HepG2 (cell line): ENCODE measurements around the gene BTBD7. TPM values are rescaled to one million over a fixed set of nuclear protein-coding genes. Genes with fewer than 3 reads are reported as not detected.
A peak's percentile ranks its signal among the peaks of the same experiment; 100 is the strongest.

Experiments
- ATAC-seq: fragments of 200-7000 bp; cut with Tn5 transposase; 3 replicates; pipeline ENCODE4 v1.9.1; 2020; ENCODE audit warnings: mild to moderate bottlenecking, moderate library complexity
- BruUV-seq: library from RNA; stranded (reverse); fragments of 400-500 nt; replicated peaks from 2 replicates; lab custom pipeline; 2021; lab: Mats Ljungman, UMichigan
- CTCF ChIA-PET: fragments of 300-600 bp; formaldehyde crosslinking; extraction: SDS; loops from one replicate; lab custom pipeline; 2021; ENCODE audit warnings: low total read pairs, inconsistent platforms, low intra/inter-chr PET ratio; lab: Yijun Ruan, JAX
- POLR2A ChIA-PET: fragments of 350-600 bp; sonication (Branson Sonifier 250); formaldehyde crosslinking; loops from one replicate; lab custom pipeline; 2020; ENCODE audit warnings: antibody characterized with exemption, inconsistent platforms; lab: Yijun Ruan, JAX
- DNase-seq: peaks from one replicate; pipeline ENCODE4 v3.0.0-alpha.2; 2015; ENCODE audit warnings: low spot score
- FAIRE-seq: peaks from 3 replicates; lab custom pipeline; 2011; peaks lifted over from hg19 to GRCh38; lab: Jason Lieb, UNC
- H2AFZ ChIP-seq: one replicate; pipeline ENCODE4 v1.6.1; 2011; ENCODE audit warnings: low read length, inconsistent platforms
- H3K27ac ChIP-seq: fragments of 300-600 bp; 3 replicates; pipeline ENCODE4 v1.8.0; 2011; ENCODE audit warnings: mixed run types, mild to moderate bottlenecking, mixed read lengths, low read length, inconsistent platforms; ENCODE audit not compliant: insufficient read depth; ENCODE audit errors: extremely low read length
- H3K27me3 ChIP-seq, 2 experiments: fragments of 200-600 bp in 1 of 2; 2 replicates in 1 of 2; 3 replicates in 1 of 2; pipeline versions ENCODE4 v1.6.0 to v1.8.0; 2011; ENCODE audit warnings: low read length in 2 of 2, mild to moderate bottlenecking in 2 of 2, moderate library complexity in 2 of 2, inconsistent platforms in 1 of 2; ENCODE audit not compliant: insufficient read depth in 2 of 2, control insufficient read depth in 1 of 2
- H3K36me3 ChIP-seq, 2 experiments: fragments of 200-600 bp in 1 of 2; replicated peaks in 1 of 2; 2 replicates in 1 of 2; 3 replicates in 1 of 2; pipeline versions ENCODE4 v1.5.1 to v1.8.0; 2011; ENCODE audit warnings: low read length in 2 of 2, inconsistent platforms in 1 of 2; ENCODE audit not compliant: insufficient read depth in 2 of 2, control insufficient read depth in 1 of 2
- H3K4me1 ChIP-seq: 2 replicates; pipeline ENCODE4 v1.5.1; 2012; ENCODE audit warnings: low read length, inconsistent platforms; ENCODE audit not compliant: insufficient read depth
- H3K4me2 ChIP-seq: 2 replicates; pipeline ENCODE4 v1.6.0; 2011; ENCODE audit warnings: low read depth, low read length, inconsistent platforms
- H3K4me3 ChIP-seq, 3 experiments: fragments of 200-600 bp in 1 of 3; sonication (generic), shearing (Covaris generic) in 1 of 3; replicated peaks in 1 of 3; 2 replicates each; pipeline ENCODE4 v1.5.1; 2011 to 2016; ENCODE audit warnings: low read length in 3 of 3, inconsistent platforms in 2 of 3, low read depth in 2 of 3, mild to moderate bottlenecking in 2 of 3, control low read depth in 1 of 3, mixed read lengths in 1 of 3; ENCODE audit not compliant: insufficient read depth in 1 of 3
- H3K79me2 ChIP-seq: one replicate; pipeline ENCODE4 v1.6.1; 2011; ENCODE audit warnings: low read length, inconsistent platforms; ENCODE audit not compliant: insufficient read depth
- H3K9ac ChIP-seq: 2 replicates; pipeline ENCODE4 v1.6.0; 2011; ENCODE audit warnings: mild to moderate bottlenecking, low read depth, low read length, inconsistent platforms; ENCODE audit not compliant: insufficient read depth
- H3K9me3 ChIP-seq: 2 replicates; pipeline ENCODE4 v1.5.1; 2012; ENCODE audit warnings: mild to moderate bottlenecking, low read length
- H4K20me1 ChIP-seq: 2 replicates; pipeline ENCODE4 v1.6.0; 2011; ENCODE audit warnings: inconsistent platforms, mild to moderate bottlenecking, low read length, moderate library complexity; ENCODE audit not compliant: insufficient read depth
- BRCA1 ChIP-seq: sonication (generic); formaldehyde crosslinking; IDR thresholded peaks from 2 replicates; pipeline ENCODE4 v1.4.0; 2020; ENCODE audit warnings: missing genetic modification reagents
- FOXA3 ChIP-seq: IDR thresholded peaks from 2 replicates; pipeline ENCODE4 v1.6.1; 2016; ENCODE audit warnings: missing genetic modification reagents, missing compliant biosample characterization
- HES4 ChIP-seq: sonication (generic); formaldehyde crosslinking; IDR thresholded peaks from 2 replicates; pipeline ENCODE4 v1.9.0; 2021; ENCODE audit warnings: mild to moderate bottlenecking, missing genetic modification reagents, borderline replicate concordance
- HNRNPK ChIP-seq: fragments of 200-400 bp; formaldehyde crosslinking; IDR thresholded peaks from 2 replicates; pipeline ENCODE4 v1.6.1; 2018; ENCODE audit warnings: low read length, low read depth, moderate library complexity, mild to moderate bottlenecking; ENCODE audit not compliant: poor library complexity, severe bottlenecking
- HOXD1 ChIP-seq: sonication (generic); formaldehyde crosslinking; IDR thresholded peaks from 2 replicates; pipeline ENCODE4 v1.5.0; 2020; ENCODE audit warnings: missing genetic modification reagents
- NFE2 ChIP-seq: sonication (generic); formaldehyde crosslinking; IDR thresholded peaks from 2 replicates; pipeline ENCODE4 v1.4.0; 2020; ENCODE audit warnings: missing genetic modification reagents
- NR2F6 ChIP-seq, 2 experiments: IDR thresholded peaks; 2 replicates each; pipeline ENCODE4 v1.6.1; 2016; ENCODE audit warnings: antibody characterized with exemption in 1 of 2, mild to moderate bottlenecking in 1 of 2
- PHF20 ChIP-seq: sonication (generic); formaldehyde crosslinking; IDR thresholded peaks from 2 replicates; pipeline ENCODE4 v1.5.0; 2020; ENCODE audit warnings: mild to moderate bottlenecking, missing genetic modification reagents
- PHF5A ChIP-seq: IDR thresholded peaks from one replicate; pipeline ENCODE4 v1.6.1; 2018; ENCODE audit warnings: low read depth, missing genetic modification reagents; ENCODE audit not compliant: unreplicated experiment
- POLR2AphosphoS2 ChIP-seq: IDR thresholded peaks from 2 replicates; pipeline ENCODE4 v1.6.1; 2011; ENCODE audit warnings: low read depth, low read length, improper control_type of control experiment
- SKIL ChIP-seq: sonication (generic); formaldehyde crosslinking; IDR thresholded peaks from 2 replicates; pipeline ENCODE4 v1.8.0; 2022; ENCODE audit warnings: missing genetic modification reagents, mild to moderate bottlenecking, moderate library complexity, borderline replicate concordance
- SP5 ChIP-seq: IDR thresholded peaks from 2 replicates; pipeline ENCODE4 v1.6.1; 2016; ENCODE audit warnings: low read depth, borderline replicate concordance
- SUZ12 ChIP-seq: fragments of 150-350 bp; IDR thresholded peaks from 2 replicates; pipeline ENCODE4 v1.6.1; 2014; ENCODE audit warnings: low read depth, low read length
- THAP8 ChIP-seq: sonication (generic); formaldehyde crosslinking; IDR thresholded peaks from 2 replicates; pipeline ENCODE4 v1.5.1; 2020; ENCODE audit warnings: missing genetic modification reagents, mild to moderate bottlenecking, borderline replicate concordance
- ZNF746 ChIP-seq: sonication (generic); formaldehyde crosslinking; IDR thresholded peaks from 2 replicates; pipeline ENCODE4 v1.8.0; 2022; ENCODE audit warnings: mild to moderate bottlenecking, missing genetic modification reagents
- ZNF775 ChIP-seq: sonication (generic); formaldehyde crosslinking; IDR thresholded peaks from 2 replicates; pipeline ENCODE4 v1.4.0; 2020; ENCODE audit warnings: missing genetic modification reagents, mild to moderate bottlenecking, moderate library complexity, borderline replicate concordance
- WGBS: methylation state at CpG from one replicate; pipeline ENCODE4 v1.1.6; 2017; ENCODE audit warnings: low lambda C conversion rate; 5-methylcytosine and 5-hydroxymethylcytosine counted together
- in situ Hi-C: cut with HindIII; loops from 2 replicates; pipeline ENCODE4 v1.10.0; 2017; ENCODE audit warnings: low pct_unique_long_range_greater_than_20kb; ENCODE audit not compliant: extremely low pct_ligation_motif_present
- intact Hi-C: fragments of 100-400 bp; cut with micrococcal nuclease; formaldehyde crosslinking; loops from one replicate; pipeline ENCODE4 v1.10.0; 2022; ENCODE audit not compliant: unreplicated experiment
- polyA plus RNA-seq, 8 experiments: library from polyadenylated mRNA; depleted of rRNA in 3 of 8; stranded (reverse) in 7 of 8; unstranded in 1 of 8; fragments of >200 nt; fragmentation: Illumina TruSeq in 4 of 8; extraction: Trizol in 4 of 8; gene quantifications; 2 replicates each; pipeline versions ENCODE4 v1.2.1 to v1.2.3, GENCODE V29; 2011 to 2016; ENCODE audit warnings: low read depth in 4 of 8, missing spikeins in 1 of 8, mixed read lengths in 1 of 8; ENCODE audit not compliant: insufficient read depth in 1 of 8
- total RNA-seq, 5 experiments: library from RNA; depleted of rRNA; stranded (reverse); fragments of >200 nt; fragmentation: Illumina TruSeq; extraction: Trizol; gene quantifications; 2 replicates each; pipeline ENCODE4 v1.2.3, GENCODE V29; 2016; ENCODE audit warnings: low read depth in 1 of 5

Gene BTBD7
- total and polyA plus RNA-seq, 2 of the 13 experiments (the other 11 are each of a cell fraction or from before 2014, with no cell fraction given) = 11.6 to 15.2 TPM

DNA sequence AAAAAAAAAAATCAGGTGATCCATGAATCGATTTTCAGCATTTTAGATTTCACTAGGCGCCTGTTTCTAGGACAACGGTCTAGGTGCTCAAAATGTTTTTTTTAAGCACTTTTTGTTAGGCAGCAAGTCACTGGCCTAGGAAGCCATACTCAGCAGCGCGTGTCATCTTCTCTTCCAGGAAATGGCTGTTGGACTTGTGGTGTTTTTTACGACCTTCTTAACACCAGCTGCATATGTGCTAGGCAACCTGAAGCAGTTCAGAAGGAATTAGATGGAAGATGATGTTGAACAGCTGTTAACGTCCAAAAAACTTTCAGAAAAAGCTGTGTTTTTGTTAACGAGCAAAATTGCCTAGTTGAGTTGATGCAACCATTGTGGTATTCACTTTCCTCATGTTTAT lies 15.0 kb upstream of the BTBD7 start:
- no peaks in the 10 kb centered on the region for H3K4me1 ChIP-seq
- POLR2A ChIA-PET = no interaction called here
- H3K4me3 ChIP-seq = no peak overlapping the region
- no peak overlapping the region for H2AFZ ChIP-seq
- H3K9ac ChIP-seq = no peak overlapping the region
- no peak for DNase-seq
- no peaks in the 10 kb centered on the region for H3K9me3 ChIP-seq
- BruUV-seq = no TSS peak
- FAIRE-seq = no peak
- no peak overlapping the region for H3K4me2 ChIP-seq
- H4K20me1 ChIP-seq = no peaks in the 10 kb centered on the region
- no peak overlapping the region for H3K27ac ChIP-seq
- in situ Hi-C loops (no loop called here), intact Hi-C loops (no loop called here)
- CTCF ChIA-PET = no interaction called here
- no peaks in the 10 kb centered on the region for H3K79me2 ChIP-seq
- no peaks in the 10 kb centered on the region for H3K36me3 ChIP-seq
- ATAC-seq = no peak
- WGBS = 51% methylated on average over 8 of the region's 8 CpGs
- TF ChIP-seq ZNF775 (CRISPR knock-in tag) = no peak
- no peak for TF ChIP-seq FOXA3 (CRISPR knock-in tag)
- TF ChIP-seq ZNF746 (CRISPR knock-in tag) = no peak
- no peak for TF ChIP-seq SKIL (CRISPR knock-in tag)
- TF ChIP-seq, all 625 proteins: peak for 0
- H3K27me3 ChIP-seq = no peaks in the 10 kb centered on the region; a peak in 1 of 5 replicates

DNA sequence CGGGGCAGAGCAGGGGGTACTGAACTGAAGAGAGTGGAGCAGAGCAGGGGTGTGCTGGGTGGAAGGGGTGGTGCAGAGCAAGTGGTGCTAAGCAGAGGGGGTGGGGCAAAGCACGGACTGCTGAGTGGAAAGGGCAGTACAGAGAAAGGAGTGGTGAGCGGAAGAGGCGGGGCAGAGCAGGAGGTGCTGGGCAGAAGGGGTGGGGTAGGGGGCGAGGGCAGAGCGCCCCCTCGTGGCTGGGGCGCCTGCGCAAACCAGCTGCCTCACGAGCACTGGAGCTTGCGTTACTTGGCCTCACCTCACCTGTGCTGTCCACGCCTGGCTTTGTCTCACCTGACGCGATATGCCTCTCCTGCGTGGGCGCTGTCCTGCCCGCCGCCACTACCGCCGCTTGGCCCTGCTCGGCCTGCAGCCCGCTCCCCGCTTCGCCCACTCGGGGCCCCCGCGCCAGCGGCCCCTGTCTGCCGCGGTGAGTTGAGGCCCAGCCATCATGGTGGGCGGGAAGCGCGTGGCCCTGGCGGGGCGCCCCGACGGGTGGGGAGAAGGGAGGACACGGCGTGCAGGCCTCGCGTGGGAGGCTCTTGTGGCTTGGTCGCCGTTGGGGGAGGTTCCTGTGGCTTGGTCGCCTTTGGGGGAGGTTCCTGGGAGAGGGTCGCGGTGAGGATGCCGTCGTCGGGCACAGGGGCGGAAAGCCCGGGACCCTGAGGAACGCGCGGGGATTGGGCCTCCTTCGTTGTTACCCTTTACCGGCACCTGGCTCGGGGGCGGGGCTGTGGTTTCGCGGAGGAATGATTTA lies 14.3 kb upstream of the BTBD7 start, which contains the start of gene COX8C:
Gene COX8C (plus strand): TSS at position 257 of the 796 bp plus-strand sequence. CDS start 87 bp downstream, at position 344.
- POLR2A ChIA-PET = no interaction called here
- TF ChIP-seq HES4 (CRISPR knock-in tag) (no peak), NR2F6 (IDR thresholded peaks at IDR 0.05) (no peak), NR2F6 (CRISPR knock-in tag; IDR thresholded peaks at IDR 0.05) (no peak), HOXD1 (CRISPR knock-in tag) (no peak), THAP8 (no peak), PHF5A (CRISPR knock-in tag) (no peak), BRCA1 (CRISPR knock-in tag) (no peak), NFE2 (CRISPR knock-in tag) (no peak), POLR2AphosphoS2 (no peak), SUZ12 (no peak), HNRNPK (peak; percentile 40), SP5 (CRISPR knock-in tag) (no peak), PHF20 (no peak)

More for the DNA sequence above, 14.3 kb upstream of the BTBD7 start, which contains the start of gene COX8C:
- no peaks in the 10 kb centered on the region for H3K27me3 ChIP-seq
- no peaks in the 10 kb centered on the region for H3K36me3 ChIP-seq
- H3K79me2 ChIP-seq = no peaks in the 10 kb centered on the region
- H3K9ac ChIP-seq = no peak within 1 kb of the TSS
- CTCF ChIA-PET = no interaction called here
- no peaks in the 10 kb centered on the region for H3K4me1 ChIP-seq
- BruUV-seq = no TSS peak
- H3K4me3 ChIP-seq = no peak within 1 kb of the TSS
- 87% methylated on average over 58 of the region's 60 CpGs for WGBS
- ATAC-seq (peak; percentile 32; the same call in 1 of the 3 replicates), DNase-seq (no peak), FAIRE-seq (no peak)
- peaks cover 3% of the 10 kb centered on the region for H3K9me3 ChIP-seq
- no peak within 1 kb of the TSS for H3K4me2 ChIP-seq
- in situ Hi-C loops = no loop called here
- no peak within 1 kb of the TSS for H3K27ac ChIP-seq
- no peak within 1 kb of the TSS for H2AFZ ChIP-seq
- no peaks in the 10 kb centered on the region for H4K20me1 ChIP-seq
- intact Hi-C loops = no loop called here
